Right lobe of liver (tissue), 6 donors: ENCODE measurements around the gene PGBD5. TPM values are rescaled to one million over a fixed set of nuclear protein-coding genes. Genes with fewer than 3 reads are reported as not detected.
A peak's percentile ranks its signal among the peaks of the same experiment; 100 is the strongest.

Source experiments
- ATAC-seq, 4 donors: fragments of 200-7000 bp; cut with Tn5 transposase; one replicate each; pipeline ENCODE4 v1.9.1; 2020; ENCODE audit warnings: mild to moderate bottlenecking in 4 of 4, moderate library complexity in 4 of 4
- DNase-seq, 3 donors: peaks; one replicate each; pipeline ENCODE4 v3.0.0-alpha.2; 2020
- H3K27ac ChIP-seq, 3 donors: fragments of 200-600 bp; one replicate each; pipeline ENCODE4 v1.8.0; 2022
- H3K27me3 ChIP-seq, 2 donors: fragments of 200-600 bp; one replicate each; pipeline ENCODE4 v1.8.0; 2022
- H3K36me3 ChIP-seq, 4 donors: fragments of 200-600 bp; sonication (generic) in 1 of 4; one replicate each; pipeline versions ENCODE4 v1.5.1 to v1.8.0; 2017 to 2022; ENCODE audit warnings: control low read depth in 1 of 4
- H3K4me1 ChIP-seq, 4 donors: fragments of 200-600 bp; sonication (generic) in 1 of 4; one replicate each; pipeline versions ENCODE4 v1.5.1 to v1.8.0; 2017 to 2022; ENCODE audit warnings: control low read depth in 1 of 4
- H3K4me3 ChIP-seq, 3 donors: fragments of 200-600 bp; one replicate each; pipeline ENCODE4 v1.8.0; 2022
- H3K9me3 ChIP-seq, 4 donors: fragments of 200-600 bp; sonication (generic) in 1 of 4; one replicate each; pipeline versions ENCODE4 v1.5.1 to v1.8.0; 2017 to 2022; ENCODE audit warnings: control low read depth in 1 of 4
- POLR2A ChIP-seq: fragments of 450-650 bp; IDR thresholded peaks from one replicate; pipeline ENCODE4 v1.6.1; 2017; ENCODE audit warnings: antibody characterized with exemption, mild to moderate bottlenecking
- WGBS: methylation state at CpG from one replicate; pipeline ENCODE4 v1.1.6; 2018; ENCODE audit warnings: low coverage, low lambda C conversion rate; ENCODE audit not compliant: insufficient coverage; ENCODE audit errors: missing lambda C conversion rate; 5-methylcytosine and 5-hydroxymethylcytosine counted together
- intact Hi-C, 2 donors: fragments of 100-400 bp; cut with DNase I; formaldehyde crosslinking; loops; one replicate each; pipeline versions ENCODE4 v1.11.2 to v1.14.1; 2022
- total RNA-seq, 6 experiments: library from RNA; depleted of rRNA in 2 of 6; stranded (reverse); fragments of >200 nt in 2 of 6; fragmentation: NEBNext Ultra II Directional in 3 of 6; extraction: Animal tissue kit (Norgen Biotek cat#: 25700) in 3 of 6; gene quantifications; one replicate each; pipeline versions ENCODE4 v1.1.0 to v1.2.4, GENCODE V29; 2016 to 2023
- TF ChIP-seq, protein P1 (sequence below), 4 donors: fragments of 200-600 bp in 3 of 4; fragments of 450-650 bp in 1 of 4; IDR thresholded peaks; one replicate each; pipeline versions ENCODE4 v1.5.1 to v1.8.0; 2016 to 2022; ENCODE audit warnings: antibody characterized with exemption in 4 of 4, mild to moderate bottlenecking in 2 of 4
- donor health status: DM: no; HTN: yes; CAD: no.
- donor health status: DM: no; HTN: no; CAD: no.
- donor health status: DM: no; HTN: no; CAD: no.
- donor health status: DM: no; HTN: yes; CAD: no.
- donor health status: DM: no; HTN: yes; CAD: no.

PGBD5 gene
- total RNA-seq, 6 experiments from 2014 or later = 0.80 to 6.4 (median 2.4) TPM

DNA sequence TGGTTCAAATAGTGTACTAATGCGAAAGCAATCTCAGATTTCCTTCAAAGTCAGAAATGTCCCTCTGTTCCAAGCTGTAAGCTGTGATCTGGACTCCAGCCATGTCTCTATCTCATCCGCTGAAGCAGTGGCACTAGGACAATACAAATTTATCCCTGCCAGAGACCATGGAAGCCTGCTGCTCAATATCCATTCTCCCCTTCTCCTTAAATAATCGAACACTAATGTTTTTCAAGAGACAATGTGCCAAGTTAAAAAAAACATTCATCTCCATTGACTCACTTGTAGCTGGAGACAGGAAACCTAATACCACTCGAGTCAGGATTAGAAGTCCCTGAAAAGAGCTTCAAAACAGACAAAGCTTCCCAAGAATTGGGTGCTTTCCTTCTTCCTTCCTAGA lies 38.5 kb upstream of the PGBD5 start:
- ATAC-seq = no peak
- intact Hi-C loops = no loop called here
- no peak for DNase-seq
- no peaks in the 10 kb centered on the region for H3K36me3 ChIP-seq
- WGBS = 47% methylated on average over 4 of the region's 4 CpGs
- no peak overlapping the region for H3K27ac ChIP-seq
- TF ChIP-seq, protein P1, sequence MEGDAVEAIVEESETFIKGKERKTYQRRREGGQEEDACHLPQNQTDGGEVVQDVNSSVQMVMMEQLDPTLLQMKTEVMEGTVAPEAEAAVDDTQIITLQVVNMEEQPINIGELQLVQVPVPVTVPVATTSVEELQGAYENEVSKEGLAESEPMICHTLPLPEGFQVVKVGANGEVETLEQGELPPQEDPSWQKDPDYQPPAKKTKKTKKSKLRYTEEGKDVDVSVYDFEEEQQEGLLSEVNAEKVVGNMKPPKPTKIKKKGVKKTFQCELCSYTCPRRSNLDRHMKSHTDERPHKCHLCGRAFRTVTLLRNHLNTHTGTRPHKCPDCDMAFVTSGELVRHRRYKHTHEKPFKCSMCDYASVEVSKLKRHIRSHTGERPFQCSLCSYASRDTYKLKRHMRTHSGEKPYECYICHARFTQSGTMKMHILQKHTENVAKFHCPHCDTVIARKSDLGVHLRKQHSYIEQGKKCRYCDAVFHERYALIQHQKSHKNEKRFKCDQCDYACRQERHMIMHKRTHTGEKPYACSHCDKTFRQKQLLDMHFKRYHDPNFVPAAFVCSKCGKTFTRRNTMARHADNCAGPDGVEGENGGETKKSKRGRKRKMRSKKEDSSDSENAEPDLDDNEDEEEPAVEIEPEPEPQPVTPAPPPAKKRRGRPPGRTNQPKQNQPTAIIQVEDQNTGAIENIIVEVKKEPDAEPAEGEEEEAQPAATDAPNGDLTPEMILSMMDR (IDR thresholded peaks at IDR 0.05) = no peak
- TF ChIP-seq POLR2A = no peak
- H3K27me3 ChIP-seq = no peaks in the 10 kb centered on the region
- no peaks in the 10 kb centered on the region for H3K4me1 ChIP-seq
- H3K4me3 ChIP-seq = no peak overlapping the region
- H3K9me3 ChIP-seq = no peaks in the 10 kb centered on the region

GRCh38 chr1:230463760-230464159 lies 37.6 kb upstream of the PGBD5 start:
- H3K9me3 ChIP-seq = no peaks in the 10 kb centered on the region
- no peaks in the 10 kb centered on the region for H3K4me1 ChIP-seq
- WGBS = 57% methylated on average over 5 of the region's 5 CpGs
- DNase-seq (no peak), ATAC-seq (no peak)
- H3K4me3 ChIP-seq = no peak overlapping the region
- TF ChIP-seq POLR2A = no peak
- TF ChIP-seq, protein P1 (IDR thresholded peaks at IDR 0.05) = no peak
- H3K27me3 ChIP-seq = no peaks in the 10 kb centered on the region
- intact Hi-C loops = no loop called here
- no peaks in the 10 kb centered on the region for H3K36me3 ChIP-seq
- H3K27ac ChIP-seq = no peak overlapping the region

- intact Hi-C loops = no loop called here
- ATAC-seq = no peak
- Histone ChIP-seq H3K4me3 (no peak overlapping the region), H3K27me3 (no peaks in the 10 kb centered on the region), H3K4me1 (no peaks in the 10 kb centered on the region), H3K9me3 (no peaks in the 10 kb centered on the region), H3K36me3 (no peaks in the 10 kb centered on the region), H3K27ac (no peak overlapping the region)
- DNase-seq = no peak
- WGBS = 36% methylated on average over 2 of the region's 2 CpGs
- no peak for TF ChIP-seq POLR2A
- TF ChIP-seq, protein P1 (IDR thresholded peaks at IDR 0.05) = no peak
Observed at GRCh38 chr1:230463326-230463725, 37.2 kb upstream of the PGBD5 start.

GRCh38 chr1:230459465-230459864 lies 33.3 kb upstream of the PGBD5 start:
- H3K4me1 ChIP-seq = no peaks in the 10 kb centered on the region
- no peak for TF ChIP-seq POLR2A
- TF ChIP-seq, protein P1 (IDR thresholded peaks at IDR 0.05) = no peak
- no peaks in the 10 kb centered on the region for H3K9me3 ChIP-seq
- no peaks in the 10 kb centered on the region for H3K27me3 ChIP-seq
- H3K4me3 ChIP-seq = no peak overlapping the region
- ATAC-seq (peak in 2 of 4 donors; percentile 42 to 65), DNase-seq (no peak)
- H3K27ac ChIP-seq = peak overlapping the region in 1 of 3 donors; percentile 21
- intact Hi-C loops = no loop called here
- 24% methylated on average over 5 of the region's 5 CpGs for WGBS
- H3K36me3 ChIP-seq = no peaks in the 10 kb centered on the region

DNA sequence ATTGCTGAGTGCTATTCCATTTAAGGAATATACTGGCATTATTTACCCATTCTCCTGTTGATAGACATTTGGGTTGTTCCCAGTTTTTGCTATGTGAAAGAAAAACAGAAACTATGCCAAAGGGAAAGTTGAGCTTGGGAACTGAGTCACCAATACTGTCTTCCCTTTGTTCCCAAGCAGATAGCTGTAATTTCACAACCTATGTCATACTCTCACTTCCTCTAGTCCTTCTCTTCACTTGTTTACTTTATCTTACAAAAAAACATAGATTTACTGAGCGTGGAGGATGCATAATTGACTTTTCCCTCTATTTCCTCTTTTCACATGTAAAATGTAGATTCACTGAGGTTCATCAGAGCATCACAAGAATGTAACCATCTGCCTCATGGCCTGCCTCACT lies 32.4 kb upstream of the PGBD5 start:
- ATAC-seq (peak in 2 of 4 donors; percentile 60 to 83), DNase-seq (no peak)
- H3K9me3 ChIP-seq = no peaks in the 10 kb centered on the region
- no peaks in the 10 kb centered on the region for H3K36me3 ChIP-seq
- H3K27me3 ChIP-seq = no peaks in the 10 kb centered on the region
- intact Hi-C loops = no loop called here
- TF ChIP-seq, protein P1 (IDR thresholded peaks at IDR 0.05) = no peak
- TF ChIP-seq POLR2A = no peak
- WGBS = 20% methylated on average over 1 of the region's 1 CpG
- H3K4me1 ChIP-seq = no peaks in the 10 kb centered on the region
- H3K4me3 ChIP-seq = no peak overlapping the region
- H3K27ac ChIP-seq = peak overlapping the region in 1 of 3 donors; percentile 21
